Activated CD8-positive, alpha-beta T cell treated with anti-CD3 and anti-CD28 coated beads for 36 hours (primary cell): Measurements from ENCODE around the gene DPYD. TPM values are rescaled to one million over a fixed set of nuclear protein-coding genes. Genes with fewer than 3 reads are reported as not detected.
"Not testable (repeated sequence)": the region's sequence is repeated elsewhere in the genome, so short reads cannot be mapped to it uniquely, and the experiment has no call there.

Source experiments
- ATAC-seq: fragments of 200-7000 bp; cut with Tn5 transposase; one replicate; pipeline ENCODE4 v1.10.0; 2021; ENCODE audit warnings: mild to moderate bottlenecking, moderate library complexity
- CTCF ChIA-PET: fragments of 350-600 bp; sonication (Branson Sonifier 250); formaldehyde crosslinking; loops from one replicate; lab custom pipeline; 2021; ENCODE audit warnings: antibody characterized with exemption; lab: Charles Lee
- POLR2A ChIA-PET: fragments of 350-600 bp; sonication (Branson Sonifier 250); formaldehyde crosslinking; loops from one replicate; lab custom pipeline; 2021; ENCODE audit warnings: antibody characterized with exemption; lab: Charles Lee
- DNase-seq: peaks from one replicate; pipeline ENCODE4 v3.0.0-alpha.2; 2020
- H3K27ac Mint-ChIP-seq: one replicate; pipeline ENCODE4 v1.8.0; 2021; ENCODE audit warnings: mild to moderate bottlenecking, mixed read lengths
- H3K27me3 Mint-ChIP-seq: one replicate; pipeline ENCODE4 v1.8.0; 2021; ENCODE audit warnings: mixed read lengths
- H3K36me3 Mint-ChIP-seq: one replicate; pipeline ENCODE4 v1.8.0; 2021; ENCODE audit warnings: low read depth, mixed read lengths
- H3K4me1 Mint-ChIP-seq: one replicate; pipeline ENCODE4 v1.8.0; 2021; ENCODE audit warnings: low read depth, mixed read lengths
- H3K4me3 Mint-ChIP-seq: one replicate; pipeline ENCODE4 v1.8.0; 2021; ENCODE audit warnings: mild to moderate bottlenecking, moderate library complexity, mixed read lengths
- H3K9me3 Mint-ChIP-seq: one replicate; pipeline ENCODE4 v1.8.0; 2021; ENCODE audit warnings: mixed read lengths
- intact Hi-C: fragments of 100-400 bp; cut with micrococcal nuclease; formaldehyde crosslinking; loops from one replicate; pipeline ENCODE4 v1.10.0; 2022
- total RNA-seq, 2 experiments: library from RNA; stranded (reverse); gene quantifications; one replicate each; pipeline ENCODE4 v1.2.3, GENCODE V29; 2021
- TF ChIP-seq, protein P1 (sequence below): fragments of 200-600 bp; IDR thresholded peaks from one replicate; pipeline ENCODE4 v1.8.0; 2022; ENCODE audit warnings: antibody characterized with exemption, mild to moderate bottlenecking

Gene DPYD
- total RNA-seq, 2 experiments from 2014 or later, result 10.7 to 10.8 TPM

GRCh38 chr1:97350241-97350640 lies 570.6 kb downstream of the DPYD start:
- no peak overlapping the region for H3K4me3 Mint-ChIP-seq
- H3K27ac Mint-ChIP-seq, result no peak overlapping the region
- peaks cover 5% of the 10 kb centered on the region for H3K4me1 Mint-ChIP-seq
- H3K27me3 Mint-ChIP-seq, result no peaks in the 10 kb centered on the region
- TF ChIP-seq, protein P1, sequence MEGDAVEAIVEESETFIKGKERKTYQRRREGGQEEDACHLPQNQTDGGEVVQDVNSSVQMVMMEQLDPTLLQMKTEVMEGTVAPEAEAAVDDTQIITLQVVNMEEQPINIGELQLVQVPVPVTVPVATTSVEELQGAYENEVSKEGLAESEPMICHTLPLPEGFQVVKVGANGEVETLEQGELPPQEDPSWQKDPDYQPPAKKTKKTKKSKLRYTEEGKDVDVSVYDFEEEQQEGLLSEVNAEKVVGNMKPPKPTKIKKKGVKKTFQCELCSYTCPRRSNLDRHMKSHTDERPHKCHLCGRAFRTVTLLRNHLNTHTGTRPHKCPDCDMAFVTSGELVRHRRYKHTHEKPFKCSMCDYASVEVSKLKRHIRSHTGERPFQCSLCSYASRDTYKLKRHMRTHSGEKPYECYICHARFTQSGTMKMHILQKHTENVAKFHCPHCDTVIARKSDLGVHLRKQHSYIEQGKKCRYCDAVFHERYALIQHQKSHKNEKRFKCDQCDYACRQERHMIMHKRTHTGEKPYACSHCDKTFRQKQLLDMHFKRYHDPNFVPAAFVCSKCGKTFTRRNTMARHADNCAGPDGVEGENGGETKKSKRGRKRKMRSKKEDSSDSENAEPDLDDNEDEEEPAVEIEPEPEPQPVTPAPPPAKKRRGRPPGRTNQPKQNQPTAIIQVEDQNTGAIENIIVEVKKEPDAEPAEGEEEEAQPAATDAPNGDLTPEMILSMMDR, result no peak
- CTCF ChIA-PET, result no interaction called here
- H3K9me3 Mint-ChIP-seq, result no peaks in the 10 kb centered on the region
- H3K36me3 Mint-ChIP-seq, result peaks cover 8% of the 10 kb centered on the region
- no peak for DNase-seq
- intact Hi-C loops, result no loop called here
- no peak for ATAC-seq
- POLR2A ChIA-PET, result no interaction called here

DNA sequence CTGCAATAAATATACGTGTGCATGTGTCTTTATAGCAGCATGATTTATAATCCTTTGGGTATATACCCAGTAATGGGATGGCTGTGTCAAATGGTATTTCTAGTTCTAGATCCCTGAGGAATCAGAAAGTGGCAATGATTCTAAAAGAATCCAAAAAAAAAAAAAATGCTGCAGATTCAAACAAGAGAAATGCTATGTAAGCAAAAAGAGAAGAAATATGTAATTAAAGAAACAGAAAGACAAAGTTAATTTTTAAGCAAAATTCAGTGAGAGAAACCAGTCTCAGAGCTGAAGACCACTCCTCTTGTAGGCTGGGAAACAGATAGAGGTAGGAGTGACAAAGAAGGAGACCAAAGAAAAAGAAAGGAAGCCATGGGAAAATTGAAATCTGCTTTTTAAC lies 571.0 kb downstream of the DPYD start:
- H3K27ac Mint-ChIP-seq, H3K4me1 Mint-ChIP-seq, H3K36me3 Mint-ChIP-seq, POLR2A ChIA-PET, H3K4me3 Mint-ChIP-seq, H3K27me3 Mint-ChIP-seq, intact Hi-C loops, ATAC-seq, CTCF ChIA-PET, H3K9me3 Mint-ChIP-seq, DNase-seq: not testable (repeated sequence)

DNA sequence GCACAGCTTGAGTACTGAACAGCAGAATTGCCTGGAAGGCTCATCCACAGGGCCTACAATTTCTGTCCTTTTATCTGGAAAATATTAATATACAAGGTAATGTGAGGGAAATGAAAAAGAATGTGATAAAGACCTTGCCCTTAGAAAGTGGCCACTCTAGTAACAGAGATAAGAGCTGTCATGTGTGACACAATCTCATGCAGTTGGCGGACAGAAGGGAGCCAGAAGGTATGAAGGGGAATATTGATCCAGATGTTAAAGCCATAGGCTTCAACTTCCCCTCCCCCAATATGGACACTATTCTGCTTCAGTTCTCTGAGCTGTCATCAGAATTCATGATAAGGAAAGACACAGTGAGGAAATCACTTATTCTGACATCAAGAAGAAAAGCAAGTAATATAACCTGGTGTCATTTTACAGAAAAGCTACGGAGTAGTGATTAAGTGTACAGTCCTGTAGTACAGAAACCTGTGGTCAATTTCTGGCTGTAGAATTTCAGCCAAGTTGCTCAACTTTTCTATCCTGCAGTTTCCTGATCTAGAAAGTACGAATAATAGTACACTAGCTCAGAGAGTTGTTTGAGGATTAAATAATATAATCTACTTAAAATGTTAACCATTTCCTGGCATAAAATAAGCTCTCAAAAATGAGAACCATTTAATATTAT lies 572.1 kb downstream of the DPYD start:
- peaks cover 8% of the 10 kb centered on the region for H3K36me3 Mint-ChIP-seq
- ATAC-seq (no peak), DNase-seq (no peak)
- peaks cover 5% of the 10 kb centered on the region for H3K4me1 Mint-ChIP-seq
- no peak overlapping the region for H3K27ac Mint-ChIP-seq
- ChIA-PET CTCF (no interaction called here), POLR2A (no interaction called here)
- intact Hi-C loops, result no loop called here
- TF ChIP-seq, protein P1, result no peak
- H3K9me3 Mint-ChIP-seq, result no peaks in the 10 kb centered on the region
- no peaks in the 10 kb centered on the region for H3K27me3 Mint-ChIP-seq
- no peak overlapping the region for H3K4me3 Mint-ChIP-seq

DNA sequence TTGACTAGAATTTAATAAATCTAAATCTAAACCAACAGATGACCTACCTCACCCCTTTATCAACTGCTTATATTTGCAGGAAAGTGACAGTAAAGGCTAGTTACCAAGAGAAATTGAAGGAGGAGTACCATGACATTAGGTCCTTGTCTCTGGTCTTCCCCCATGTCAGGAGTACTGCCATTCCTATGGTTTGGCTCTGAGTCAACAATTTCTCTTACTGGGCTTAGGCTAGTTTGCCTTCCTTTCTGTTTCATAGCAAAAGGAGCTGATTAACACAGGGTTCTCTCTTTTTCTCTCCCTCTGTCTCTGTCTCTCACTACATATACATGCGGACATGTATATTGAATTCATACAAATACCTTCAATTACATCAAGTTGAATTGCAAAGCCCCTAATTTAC lies 579.9 kb downstream of the DPYD start:
- TF ChIP-seq, protein P1, result no peak
- Mint-ChIP-seq H3K27ac (no peak overlapping the region), H3K4me1 (no peaks in the 10 kb centered on the region), H3K36me3 (peaks cover 1% of the 10 kb centered on the region), H3K4me3 (no peak overlapping the region), H3K9me3 (no peaks in the 10 kb centered on the region), H3K27me3 (no peaks in the 10 kb centered on the region)
- ChIA-PET CTCF (no interaction called here), POLR2A (no interaction called here)
- ATAC-seq, result no peak
- intact Hi-C loops, result no loop called here
- no peak for DNase-seq

DNA sequence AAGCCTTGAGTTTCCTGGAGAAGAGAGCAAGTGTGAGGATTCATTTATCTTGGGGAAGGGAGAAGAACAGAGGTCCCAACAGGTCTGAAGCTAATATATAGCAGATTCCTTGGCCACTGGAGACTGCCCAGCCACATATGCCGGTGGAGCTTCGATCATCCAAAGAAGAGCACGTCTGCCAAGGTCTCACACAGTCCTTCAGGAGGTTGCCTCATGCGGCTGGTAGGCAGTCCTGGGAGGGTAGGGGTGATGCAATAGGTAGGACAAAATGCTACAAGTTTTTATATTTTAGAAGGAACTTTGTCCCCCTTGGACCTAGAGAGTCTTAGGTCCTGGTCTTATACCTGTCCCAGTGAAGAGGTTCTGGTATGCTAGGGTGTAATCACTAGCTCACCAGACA lies 582.5 kb downstream of the DPYD start:
- Mint-ChIP-seq H3K4me1 (no peaks in the 10 kb centered on the region), H3K4me3 (no peak overlapping the region), H3K36me3 (peaks cover 1% of the 10 kb centered on the region), H3K9me3 (no peaks in the 10 kb centered on the region), H3K27ac (no peak overlapping the region), H3K27me3 (no peaks in the 10 kb centered on the region)
- TF ChIP-seq, protein P1, result no peak
- DNase-seq (no peak), ATAC-seq (no peak)
- intact Hi-C loops, result no loop called here
- CTCF ChIA-PET, result no interaction called here
- POLR2A ChIA-PET, result no interaction called here
